ENCODE measurements around the gene NFILZ.

- TF ChIP-seq SIN3A (IDR thresholded peaks at IDR 0.05; ENCODE audit: borderline replicate concordance, insufficient read depth, low read length) (no peak), FOXP2 (optimal IDR thresholded peaks at IDR 0.05; ENCODE audit: borderline replicate concordance, extremely low read depth, extremely low read length, insufficient read depth) (no peak), TAF1 (IDR thresholded peaks at IDR 0.05; ENCODE audit: borderline replicate concordance, insufficient read depth, low read length) (no peak)
Measured at GRCh38 chr19:8635422-8635821, 5.0 kb downstream of the NFILZ start.
